GM12864 (cell line): ENCODE results near the gene B9D2.
"Not testable (repeated sequence)": the region's sequence is repeated elsewhere in the genome, so short reads cannot be mapped to it uniquely, and the experiment has no call there.

Experiments used
- DNase-seq: peaks from one replicate; pipeline ENCODE4 v3.0.0-alpha.2; 2011; ENCODE audit warnings: low read depth
- H3K4me3 ChIP-seq: 2 replicates; pipeline ENCODE4 v1.5.1; 2011; ENCODE audit warnings: mild to moderate bottlenecking, low read depth, low read length, control low read depth
- CTCF ChIP-seq: IDR thresholded peaks from 2 replicates; pipeline ENCODE4 v1.5.1; 2011; ENCODE audit warnings: low read depth, mild to moderate bottlenecking, moderate library complexity, low read length, control low read depth, inconsistent platforms; ENCODE audit errors: missing control alignments

Gene B9D2

GRCh38 chr19:41354343-41354953, 9.5 kb downstream of the B9D2 start:
- peak overlapping the region; percentile 46 for H3K4me3 ChIP-seq
- no peak for TF ChIP-seq CTCF
- DNase-seq: no peak

GRCh38 chr19:41353466-41354342, 10.2 kb downstream of the B9D2 start, which contains the start of gene TGFB1:
TSS of gene TGFB1 (minus strand) at chr19:41353922. CDS start at chr19:41353044, 878 bp downstream.
- peak within 1 kb of the TSS; percentile 83 for H3K4me3 ChIP-seq
- TF ChIP-seq CTCF: peak; percentile 88
- peak; percentile 71 for DNase-seq

- DNase-seq: no peak
- H3K4me3 ChIP-seq: peak overlapping the region; percentile 83
- TF ChIP-seq CTCF: peak; percentile 77
Observed at GRCh38 chr19:41352609-41353465, 11.1 kb downstream of the B9D2 start.

- TF ChIP-seq CTCF: no peak
- H3K4me3 ChIP-seq: peak overlapping the region; percentile 83
- DNase-seq: no peak
Observed at GRCh38 chr19:41352279-41352608, 11.7 kb downstream of the B9D2 start.

- H3K4me3 ChIP-seq: peak overlapping the region; percentile 83
- TF ChIP-seq CTCF: no peak
- DNase-seq: no peak
Observed at GRCh38 chr19:41351339-41352245, 12.4 kb downstream of the B9D2 start.

GRCh38 chr19:41350735-41351338, 13.1 kb downstream of the B9D2 start:
- DNase-seq: no peak
- TF ChIP-seq CTCF: no peak
- peak overlapping the region; percentile 83 for H3K4me3 ChIP-seq

GRCh38 chr19:41346916-41347315, 17.0 kb downstream of the B9D2 start:
- DNase-seq, H3K4me3 ChIP-seq: not testable (repeated sequence)
